Globus pallidus (tissue), 1 donor: ENCODE data around the gene ASH1L.
"Not testable (repeated sequence)": the region's sequence is repeated elsewhere in the genome, so short reads cannot be mapped to it uniquely, and the experiment has no call there.

ENCODE experiments used
- DNase-seq: peaks from one replicate; pipeline ENCODE4 v3.0.0-alpha.2; 2015; ENCODE audit warnings: low spot score

Gene ASH1L

DNA sequence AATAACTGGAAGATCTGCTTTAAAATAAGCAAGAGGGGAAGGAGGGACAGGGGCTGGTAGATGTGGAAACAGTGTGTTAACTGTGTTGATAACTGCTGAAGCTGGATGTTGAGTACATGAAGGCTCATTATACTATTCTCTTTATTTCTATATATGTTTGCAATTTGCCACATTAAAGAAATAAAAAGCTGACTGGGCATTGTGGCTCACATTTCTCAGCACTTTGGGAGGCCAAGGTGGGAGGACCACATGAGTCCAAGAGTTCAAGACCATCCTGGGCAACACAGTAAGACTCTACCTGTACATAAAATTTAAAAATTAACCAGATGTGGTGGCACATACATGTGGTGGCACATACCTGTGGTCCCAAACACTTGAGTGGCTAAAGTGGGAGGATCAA lies 6.7 kb downstream of the ASH1L start:
- DNase-seq: no peak

GRCh38 chr1:155553349-155553748 lies 9.3 kb downstream of the ASH1L start:
- no peak for DNase-seq

DNA sequence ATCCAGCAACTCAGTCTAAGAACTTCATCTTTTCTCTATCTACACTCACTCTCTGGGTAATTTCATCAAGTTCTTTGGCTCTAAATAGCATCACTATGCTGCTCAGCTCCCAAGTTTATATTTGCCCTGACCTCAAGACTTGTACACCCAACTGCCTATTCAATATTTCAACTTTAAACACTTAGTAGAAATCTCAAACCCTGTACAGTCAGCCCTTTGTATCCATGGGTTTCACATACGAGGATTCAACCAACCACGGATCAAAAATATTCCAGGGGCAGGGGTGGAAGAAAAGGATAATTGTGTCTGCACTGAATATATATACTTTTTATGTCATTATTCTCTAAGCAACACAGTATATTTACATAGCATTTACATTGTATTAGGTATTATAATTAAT lies 13.9 kb downstream of the ASH1L start:
- DNase-seq: no peak

- no peak for DNase-seq
Observed at GRCh38 chr1:155540000-155540874, 22.4 kb downstream of the ASH1L start.

GRCh38 chr1:155537193-155537592 lies 25.4 kb downstream of the ASH1L start:
- no peak for DNase-seq

DNA sequence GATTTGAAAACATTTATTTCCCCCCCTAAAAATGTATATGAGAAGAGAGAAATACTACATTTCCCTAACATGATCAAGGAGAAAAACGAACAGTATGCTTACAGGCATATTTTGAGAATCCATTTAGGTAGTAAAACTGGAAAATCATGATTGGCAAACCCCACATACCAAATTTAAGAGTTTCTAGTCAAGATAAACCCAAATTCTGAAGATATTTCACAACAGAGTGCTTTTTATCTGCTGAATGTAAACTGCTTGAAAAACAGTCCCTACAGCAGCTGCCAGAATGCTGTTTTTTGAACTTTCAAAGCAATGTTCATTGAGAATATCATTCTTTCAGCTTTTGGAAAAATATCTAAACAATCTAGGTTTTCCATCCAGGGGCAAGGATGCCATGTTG lies 31.0 kb downstream of the ASH1L start:
- DNase-seq: no peak

GRCh38 chr1:155529929-155530328 lies 32.7 kb downstream of the ASH1L start:
- no peak for DNase-seq

- no peak for DNase-seq
Observed at GRCh38 chr1:155529109-155529508, 33.5 kb downstream of the ASH1L start.

DNA sequence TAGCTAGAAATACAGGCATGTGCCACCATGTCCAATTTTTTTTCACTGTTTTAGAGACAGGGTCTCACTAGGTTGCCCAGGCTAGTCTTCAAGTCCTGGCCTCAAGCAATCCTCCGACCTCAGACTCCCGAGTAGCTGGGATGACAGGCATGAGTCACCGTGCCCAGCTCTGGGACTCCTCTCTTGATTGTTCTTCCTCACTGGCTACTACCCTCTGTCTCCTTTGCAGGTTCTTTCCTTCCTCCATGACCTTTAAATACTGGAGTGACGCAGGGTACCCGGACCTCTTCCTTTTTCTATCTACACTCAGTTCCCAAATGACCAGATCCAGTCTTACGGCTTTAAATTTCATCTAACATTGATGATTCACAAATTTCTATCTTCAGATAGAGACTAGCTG lies 34.9 kb downstream of the ASH1L start:
- DNase-seq: no peak

- no peak for DNase-seq
Observed at GRCh38 chr1:155526356-155526755, 36.2 kb downstream of the ASH1L start.

DNA sequence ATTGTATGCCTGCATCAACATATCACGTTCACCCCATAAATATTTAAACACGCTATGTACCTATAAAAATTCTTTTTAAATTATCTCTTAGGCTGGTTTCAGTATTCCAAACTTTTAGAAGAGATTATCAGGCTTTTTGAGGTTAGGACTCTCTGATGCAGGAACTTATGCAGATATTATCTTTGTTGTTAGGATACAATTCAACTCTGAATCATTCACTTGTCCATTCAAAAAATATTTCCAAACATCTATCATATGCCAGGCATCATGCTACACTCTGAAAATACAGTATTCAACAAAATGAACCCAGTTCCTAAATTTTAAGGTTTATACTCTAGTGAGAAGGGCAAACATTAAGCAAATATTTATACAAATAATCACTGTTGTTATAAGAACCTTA lies 40.5 kb downstream of the ASH1L start:
- no peak for DNase-seq

GRCh38 chr1:155518484-155518883 lies 44.1 kb downstream of the ASH1L start:
- DNase-seq: no peak

GRCh38 chr1:155514582-155515187 lies 47.9 kb downstream of the ASH1L start:
- DNase-seq: no peak

- no peak for DNase-seq
Observed at GRCh38 chr1:155513300-155513916, 49.2 kb downstream of the ASH1L start.

- DNase-seq: not testable (repeated sequence)
Observed at GRCh38 chr1:155511385-155511784, 51.2 kb downstream of the ASH1L start.

DNA sequence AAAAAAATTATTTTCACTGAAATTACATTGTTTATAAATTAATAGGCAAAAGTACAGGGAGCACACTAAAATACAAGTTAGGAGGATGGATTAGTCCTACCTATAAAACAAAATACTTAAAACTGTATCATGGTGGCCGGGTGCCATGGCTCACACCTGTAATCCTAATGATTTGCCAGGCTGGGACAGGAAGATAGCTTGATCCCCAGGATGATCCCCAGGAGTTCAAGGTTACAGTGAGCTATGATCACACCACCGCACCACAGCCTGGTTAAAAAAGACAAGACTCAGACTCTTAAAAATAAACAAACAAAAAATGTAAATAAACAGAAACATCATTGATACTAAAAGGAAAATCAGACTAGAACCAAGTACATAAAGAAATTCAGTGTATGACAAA lies 53.5 kb downstream of the ASH1L start:
- no peak for DNase-seq

- DNase-seq: no peak
Observed at GRCh38 chr1:155507945-155508344, 54.7 kb downstream of the ASH1L start.

GRCh38 chr1:155505963-155506362 lies 56.6 kb downstream of the ASH1L start:
- DNase-seq: not testable (repeated sequence)

DNA sequence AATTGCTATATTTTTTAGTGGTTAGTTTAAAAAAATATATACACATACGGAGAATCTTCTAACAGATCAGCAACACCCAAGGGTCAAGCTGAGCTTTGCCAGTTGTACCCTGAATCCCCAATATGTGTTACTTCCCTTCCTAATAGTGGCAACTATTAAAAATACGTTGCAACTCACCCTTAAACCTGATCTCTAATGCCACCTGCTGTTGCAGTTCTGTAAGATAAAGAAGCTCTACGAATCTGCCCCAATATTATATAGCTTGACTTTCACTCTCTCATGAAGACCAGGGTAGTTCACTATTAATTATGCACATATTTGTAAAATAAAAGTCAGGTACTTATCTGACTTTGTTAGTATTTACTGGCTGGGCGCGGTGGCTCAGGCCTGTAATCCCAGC lies 58.4 kb downstream of the ASH1L start:
- DNase-seq: peak; percentile 35

DNA sequence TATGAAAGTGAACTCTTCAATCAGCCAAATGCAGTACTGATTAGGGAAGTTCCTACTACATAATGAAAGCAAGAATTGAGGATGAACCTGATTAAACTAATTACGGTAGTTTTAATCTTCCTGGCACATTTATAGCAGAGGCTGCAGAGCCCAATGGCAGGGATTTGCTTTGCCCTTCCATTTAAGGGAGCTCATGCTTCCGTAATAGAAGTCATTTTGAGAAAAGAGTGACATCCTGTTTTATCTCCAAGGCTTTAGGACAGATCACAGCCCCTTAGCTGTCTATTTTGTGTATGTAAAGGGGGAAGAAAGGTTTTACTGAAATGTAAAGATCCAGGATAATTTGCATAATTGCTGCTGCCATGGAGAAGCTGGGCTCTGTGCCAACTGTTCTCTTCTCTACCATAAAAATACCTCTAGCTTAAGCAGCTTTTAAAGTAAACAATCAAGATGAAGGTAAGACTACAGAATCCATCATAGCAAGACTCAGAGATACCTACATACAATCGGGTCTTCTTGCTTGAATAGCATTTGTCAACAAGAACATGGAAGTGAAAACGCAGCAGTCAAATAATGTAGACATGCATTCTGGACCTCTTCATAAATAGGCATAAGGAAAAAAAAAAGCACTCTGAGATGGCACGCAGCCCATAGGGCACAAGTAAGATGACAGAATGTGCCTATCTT lies 62.5 kb downstream of the ASH1L start:
- no peak for DNase-seq

- no peak for DNase-seq
Observed at GRCh38 chr1:155499263-155499662, 63.3 kb downstream of the ASH1L start.

GRCh38 chr1:155493595-155493994 lies 69.0 kb downstream of the ASH1L start:
- DNase-seq: not testable (repeated sequence)

DNA sequence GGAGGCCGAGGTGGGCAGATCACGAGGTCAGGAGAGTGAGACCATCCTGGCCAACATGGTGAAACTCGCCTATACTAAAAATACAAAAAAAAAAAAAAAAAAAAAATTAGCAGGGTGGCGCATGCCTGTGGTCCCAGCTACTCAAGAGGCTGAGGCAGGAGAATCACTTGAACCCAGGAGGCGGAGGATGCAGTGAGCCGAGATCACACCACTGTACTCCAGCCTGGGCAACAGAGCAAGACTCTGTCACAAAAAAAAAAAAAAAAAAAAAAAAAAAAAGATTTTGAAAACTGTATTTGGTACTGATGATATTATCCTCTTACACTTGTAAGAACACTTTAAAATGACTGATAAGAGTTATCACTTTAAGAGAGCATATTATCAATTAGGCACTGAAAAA lies 74.2 kb downstream of the ASH1L start:
- DNase-seq: not testable (repeated sequence)
